Measurements from ENCODE around the gene INAFM1. TPM values are rescaled to one million over a fixed set of nuclear protein-coding genes. Genes with fewer than 3 reads are reported as not detected.

INAFM1 gene
- total and polyA plus RNA-seq, 5 experiments from 2014 or later: 2.4 to 19.7 (median 5.3) TPM

GRCh38 chr19:47231215-47232054 lies 43.2 kb upstream of the INAFM1 start:
- ATAC-seq: peak; percentile 50 to 63
- peak overlapping the region; percentile 24 to 87 (median 82) for H3K4me3 Mint-ChIP-seq
- POLR2A ChIA-PET: interaction anchor here (0.9 to 1.8 kb wide), 6 partner anchors 9 to 86 kb away, joined by 3 to 15 read pairs (median 8); partner anchors contain the start of gene CCDC9

GRCh38 chr19:47232422-47233211 lies 42.1 kb upstream of the INAFM1 start:
- DNase-seq (no peak), ATAC-seq (no peak)
- peaks cover 14 to 21% (median 18%) of the 10 kb centered on the region in 4 donors for H3K4me1 Mint-ChIP-seq
- no peaks in the 10 kb centered on the region for H3K36me3 Mint-ChIP-seq
- H3K9me3 Mint-ChIP-seq: no peaks in the 10 kb centered on the region
- POLR2A ChIA-PET: interaction anchor here (0.6 to 1.8 kb wide), 11 partner anchors 8 to 258 kb away, joined by 3 to 15 read pairs (median 4); partner anchors contain the start of genes CCDC9 and ZC3H4
- no peaks in the 10 kb centered on the region for H3K27me3 Mint-ChIP-seq
- H3K27ac Mint-ChIP-seq: peak overlapping the region; percentile 66 to 95 (median 87)
- H3K4me3 Mint-ChIP-seq: peak overlapping the region in 9 of 10 donors; percentile 24 to 87 (median 82)

More at GRCh38 chr19:47231215-47232054, 43.2 kb upstream of the INAFM1 start:
- Mint-ChIP-seq H3K4me1 (peaks cover 17 to 31% (median 23%) of the 10 kb centered on the region in 4 donors), H3K27me3 (no peaks in the 10 kb centered on the region), H3K9me3 (no peaks in the 10 kb centered on the region), H3K36me3 (no peaks in the 10 kb centered on the region), H3K27ac (peak overlapping the region; percentile 66 to 95 (median 92))
- peak; percentile 82 to 95 (median 86) for DNase-seq

- Mint-ChIP-seq H3K27me3 (peaks cover 0 to 3% (median 0%) of the 10 kb centered on the region in 5 donors), H3K4me3 (peak overlapping the region in 1 of 10 donors; percentile 12), H3K27ac (peak overlapping the region in 1 of 10 donors; percentile 57), H3K4me1 (peaks cover 20 to 36% (median 29%) of the 10 kb centered on the region in 4 donors), H3K9me3 (no peaks in the 10 kb centered on the region), H3K36me3 (no peaks in the 10 kb centered on the region)
- DNase-seq (no peak), ATAC-seq (no peak)
- POLR2A ChIA-PET: interaction anchor here (5.3 kb wide), 1 partner anchor 10 kb away, joined by 40 read pairs; no protein-coding TSS in a partner anchor
Observed at GRCh38 chr19:47236072-47236675, 38.5 kb upstream of the INAFM1 start.

GRCh38 chr19:47239152-47239551 lies 35.5 kb upstream of the INAFM1 start:
- POLR2A ChIA-PET: interaction anchor here (0.8 to 5.3 kb wide), 9 partner anchors 10 to 126 kb away, joined by 3 to 40 read pairs (median 5); partner anchors contain the start of gene ZC3H4
- Mint-ChIP-seq H3K4me1 (peaks cover 6 to 27% (median 21%) of the 10 kb centered on the region in 4 donors), H3K9me3 (no peaks in the 10 kb centered on the region), H3K4me3 (peak overlapping the region in 9 of 10 donors; percentile 74 to 92 (median 87)), H3K27me3 (peaks cover 0 to 3% (median 0%) of the 10 kb centered on the region in 5 donors), H3K27ac (peak overlapping the region in 9 of 10 donors; percentile 46 to 95 (median 80)), H3K36me3 (no peaks in the 10 kb centered on the region)
- DNase-seq (peak in 2 of 10 donors; percentile 33 to 36), ATAC-seq (peak in 1 of 2 donors; percentile 22)

GRCh38 chr19:47239610-47240296 lies 34.9 kb upstream of the INAFM1 start:
- no peaks in the 10 kb centered on the region for H3K9me3 Mint-ChIP-seq
- H3K4me3 Mint-ChIP-seq: peak overlapping the region in 7 of 10 donors; percentile 41 to 68 (median 50)
- ATAC-seq: peak; percentile 39 to 40
- peak; percentile 48 to 89 (median 66) for DNase-seq
- H3K27ac Mint-ChIP-seq: peak overlapping the region in 7 of 10 donors; percentile 19 to 87 (median 70)
- POLR2A ChIA-PET: interaction anchor here (0.8 to 5.3 kb wide), 17 partner anchors 8 to 127 kb away, joined by 3 to 40 read pairs (median 5); partner anchors contain the start of gene ZC3H4
- H3K27me3 Mint-ChIP-seq: peaks cover 0 to 4% (median 0%) of the 10 kb centered on the region in 5 donors
- peaks cover 6 to 33% (median 25%) of the 10 kb centered on the region in 4 donors for H3K4me1 Mint-ChIP-seq
- H3K36me3 Mint-ChIP-seq: no peaks in the 10 kb centered on the region

- Mint-ChIP-seq H3K36me3 (no peaks in the 10 kb centered on the region), H3K4me1 (peaks cover 6 to 41% (median 29%) of the 10 kb centered on the region in 4 donors), H3K27me3 (peaks cover 0 to 6% (median 0%) of the 10 kb centered on the region in 5 donors), H3K4me3 (peak overlapping the region in 7 of 10 donors; percentile 41 to 68 (median 50)), H3K9me3 (no peaks in the 10 kb centered on the region), H3K27ac (peak overlapping the region in 7 of 10 donors; percentile 19 to 87 (median 70))
- POLR2A ChIA-PET: interaction anchor here (0.6 to 5.3 kb wide), 16 partner anchors 9 to 395 kb away, joined by 3 to 40 read pairs (median 4); partner anchors contain the start of gene CCDC9
- no peak for ATAC-seq
- DNase-seq: no peak
Observed at GRCh38 chr19:47240556-47240955, 34.1 kb upstream of the INAFM1 start.

GRCh38 chr19:47240996-47241918 lies 33.4 kb upstream of the INAFM1 start:
- Mint-ChIP-seq H3K36me3 (no peaks in the 10 kb centered on the region), H3K9me3 (no peaks in the 10 kb centered on the region), H3K27me3 (peaks cover 0 to 6% (median 0%) of the 10 kb centered on the region in 5 donors), H3K4me1 (peaks cover 6 to 41% (median 28%) of the 10 kb centered on the region in 4 donors), H3K4me3 (peak overlapping the region in 3 of 10 donors; percentile 41 to 63 (median 50)), H3K27ac (peak overlapping the region in 3 of 10 donors; percentile 60 to 84 (median 70))
- POLR2A ChIA-PET: interaction anchor here (0.6 to 5.3 kb wide), 16 partner anchors 9 to 394 kb away, joined by 3 to 40 read pairs (median 4); partner anchors contain the start of gene CCDC9
- DNase-seq (peak; percentile 67 to 96 (median 84)), ATAC-seq (peak; percentile 51 to 61)

- POLR2A ChIA-PET: interaction anchor here (1.4 to 6.3 kb wide), 9 partner anchors 10 to 85 kb away, joined by 5 to 116 read pairs (median 34); partner anchors contain the start of genes CCDC9 and INAFM1
- peak in 1 of 10 donors; percentile 25 for DNase-seq
- H3K4me1 Mint-ChIP-seq: peaks cover 6 to 41% (median 28%) of the 10 kb centered on the region in 4 donors
- no peak overlapping the region for H3K27ac Mint-ChIP-seq
- no peaks in the 10 kb centered on the region for H3K9me3 Mint-ChIP-seq
- peaks cover 0 to 6% (median 0%) of the 10 kb centered on the region in 5 donors for H3K27me3 Mint-ChIP-seq
- peak in 1 of 2 donors; percentile 0 for ATAC-seq
- H3K36me3 Mint-ChIP-seq: no peaks in the 10 kb centered on the region
- H3K4me3 Mint-ChIP-seq: no peak overlapping the region
Observed at GRCh38 chr19:47241919-47242577, 32.6 kb upstream of the INAFM1 start.

- Mint-ChIP-seq H3K27me3 (peaks cover 0 to 8% (median 0%) of the 10 kb centered on the region in 5 donors), H3K36me3 (no peaks in the 10 kb centered on the region), H3K27ac (peak overlapping the region in 8 of 10 donors; percentile 76 to 97 (median 90)), H3K4me1 (peaks cover 12 to 44% (median 31%) of the 10 kb centered on the region in 4 donors), H3K4me3 (peak overlapping the region in 9 of 10 donors; percentile 62 to 93 (median 81)), H3K9me3 (no peaks in the 10 kb centered on the region)
- ATAC-seq: peak; percentile 4 to 19
- DNase-seq: peak in 1 of 10 donors; percentile 31
- POLR2A ChIA-PET: interaction anchor here (0.6 to 6.3 kb wide), 18 partner anchors 11 to 130 kb away, joined by 3 to 116 read pairs (median 10); partner anchors contain the start of genes CCDC9, INAFM1 and ZC3H4
Observed at GRCh38 chr19:47243364-47243775, 31.3 kb upstream of the INAFM1 start.
